Activated CD8-positive, alpha-beta memory T cell treated with anti-CD3 and anti-CD28 coated beads for 1 hour (primary cell): ENCODE data around the gene NMS.

Experiments used
- DNase-seq, 2 donors: peaks; one replicate each; pipeline ENCODE4 v3.0.0-alpha.2; 2020; ENCODE audit warnings: low read depth in 1 of 2; ENCODE audit errors: extremely low read depth in 1 of 2

Gene NMS

GRCh38 chr2:100483895-100484294, 13.6 kb downstream of the NMS start:
- DNase-seq, result no peak

DNA sequence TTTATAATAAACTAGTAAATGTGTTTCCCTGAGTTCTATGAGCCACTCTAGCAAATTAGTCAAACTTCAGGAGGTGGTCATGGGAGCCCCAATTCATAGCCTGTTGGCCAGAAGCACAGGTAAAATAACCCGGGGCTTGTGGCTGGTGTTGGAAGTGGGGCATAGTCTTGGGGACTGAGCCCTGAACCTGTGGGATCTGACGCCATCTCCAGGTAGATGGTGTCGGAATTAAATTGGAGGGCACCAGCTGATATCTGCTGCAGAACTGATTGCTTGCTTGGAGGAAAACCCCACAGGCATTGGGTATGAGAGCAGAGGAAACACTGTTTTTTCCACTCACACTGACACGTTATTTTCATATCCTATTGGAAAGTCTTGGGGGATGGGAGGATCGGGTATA, 14.1 kb downstream of the NMS start:
- DNase-seq, result no peak

GRCh38 chr2:100485396-100485795, 15.1 kb downstream of the NMS start:
- DNase-seq, result no peak

DNA sequence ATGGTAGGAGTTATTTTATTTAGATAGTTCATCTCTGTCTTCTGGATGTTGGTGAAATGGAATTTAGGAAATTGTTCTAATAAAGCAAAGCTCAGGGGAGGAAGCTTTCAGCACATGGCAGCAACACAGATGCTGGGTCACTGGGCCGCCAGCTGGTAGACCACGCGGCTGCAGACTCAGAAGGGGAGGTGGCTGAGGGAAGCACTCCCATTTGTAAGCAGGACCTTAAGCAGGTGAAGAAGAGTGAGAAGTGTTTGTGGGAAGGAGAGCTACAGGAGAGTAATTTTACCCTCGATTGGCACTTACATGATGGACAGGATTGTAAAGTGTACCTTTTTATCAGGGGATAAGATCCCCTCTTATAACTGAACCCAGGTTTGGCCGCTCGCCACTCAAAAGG, 24.4 kb downstream of the NMS start:
- no peak for DNase-seq

DNA sequence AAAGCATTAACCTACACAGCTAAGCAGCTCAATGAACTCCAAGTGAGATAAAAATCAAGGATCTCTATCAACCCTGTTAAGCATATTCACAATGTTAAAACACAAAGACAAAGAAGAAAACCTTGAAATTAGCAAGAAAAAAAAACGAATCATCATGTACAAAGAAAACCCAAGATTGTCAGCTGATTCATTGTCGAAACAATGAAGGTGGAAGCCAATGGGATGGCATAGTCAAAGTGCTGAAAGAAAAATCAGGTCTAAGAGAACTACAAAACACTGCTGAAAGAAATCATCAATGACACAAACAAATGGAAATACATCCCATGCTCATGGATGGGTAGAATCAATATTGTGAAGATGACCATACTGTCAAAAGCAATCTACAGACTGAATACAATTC, 32.5 kb downstream of the NMS start:
- DNase-seq, result no peak

DNA sequence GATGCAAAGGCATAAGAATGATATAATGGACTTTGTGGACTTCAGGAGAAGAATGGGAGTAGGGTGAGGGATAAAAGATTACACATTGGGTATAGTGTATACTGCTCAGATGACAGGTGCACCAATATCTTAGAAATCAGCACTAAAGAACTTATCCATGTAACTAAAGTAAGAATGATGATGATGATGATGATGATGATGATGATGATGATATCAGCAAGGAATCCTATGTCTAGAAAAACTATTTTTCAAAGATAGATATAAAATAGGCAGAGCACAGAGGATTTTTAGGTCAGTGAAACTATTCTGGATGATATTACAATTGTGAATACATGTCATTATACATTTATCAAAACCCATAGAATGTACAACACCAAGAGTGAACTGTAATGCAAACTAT, 34.3 kb downstream of the NMS start:
- no peak for DNase-seq

DNA sequence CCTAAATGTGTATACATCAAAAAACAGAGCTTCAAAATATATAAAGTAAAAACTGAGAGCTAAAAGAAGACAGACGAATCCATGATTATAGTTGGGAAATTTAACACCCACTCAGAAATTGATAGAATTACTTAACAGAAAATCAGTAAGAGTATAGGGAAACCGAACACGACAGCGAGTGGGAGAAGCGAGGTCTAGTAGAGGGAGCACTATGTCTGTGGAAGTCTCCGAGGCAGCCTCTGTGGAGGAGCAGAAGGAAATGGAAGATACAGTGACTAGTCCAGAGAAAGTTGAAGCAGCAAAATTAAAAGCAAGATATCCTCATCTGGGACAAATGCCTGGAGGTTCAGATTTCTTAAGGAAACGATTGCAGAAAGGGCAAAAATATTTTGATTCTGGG, 38.8 kb downstream of the NMS start:
- DNase-seq, result no peak

- no peak for DNase-seq
These were observed 43.4 kb downstream of the NMS start for GRCh38 chr2:100513650-100514049.

DNA sequence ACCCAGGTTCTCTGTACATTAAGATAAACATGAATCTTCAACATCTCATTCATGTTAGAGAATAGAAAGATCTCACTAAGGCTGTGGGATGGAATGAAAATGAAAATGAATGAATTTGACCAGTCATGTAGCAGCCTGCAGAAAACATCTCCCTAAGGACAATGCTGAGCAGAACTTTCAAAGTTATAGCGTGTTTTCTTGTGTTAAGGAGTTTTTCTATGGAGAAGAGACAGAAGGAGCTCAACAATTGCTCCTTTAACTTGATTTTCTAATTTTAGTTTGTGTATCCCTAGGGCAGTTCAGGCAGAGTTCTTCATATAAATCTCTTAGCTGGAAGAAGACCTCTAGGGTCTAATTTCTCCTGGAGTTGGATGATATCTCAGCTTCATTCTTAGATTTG, 47.3 kb downstream of the NMS start:
- no peak for DNase-seq

DNA sequence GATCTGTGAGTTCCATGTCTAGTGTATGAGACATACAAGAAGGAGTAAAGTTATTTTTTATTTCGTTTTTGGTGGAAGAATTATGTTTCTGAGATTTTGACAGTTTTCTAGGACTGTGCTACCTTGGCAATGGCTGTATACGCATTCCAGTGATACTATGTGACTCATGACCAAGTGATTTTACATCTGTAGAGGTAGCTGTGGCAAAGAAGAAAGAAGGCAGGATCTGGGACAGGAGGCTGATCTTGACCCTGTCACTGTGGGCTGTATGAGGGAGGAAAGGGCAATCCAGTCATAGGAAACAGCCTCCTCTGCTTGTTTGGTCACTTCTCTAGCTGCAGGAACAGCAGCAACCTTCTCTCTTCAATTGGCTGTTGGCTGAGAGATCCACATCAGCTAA, 48.5 kb downstream of the NMS start:
- no peak for DNase-seq

DNA sequence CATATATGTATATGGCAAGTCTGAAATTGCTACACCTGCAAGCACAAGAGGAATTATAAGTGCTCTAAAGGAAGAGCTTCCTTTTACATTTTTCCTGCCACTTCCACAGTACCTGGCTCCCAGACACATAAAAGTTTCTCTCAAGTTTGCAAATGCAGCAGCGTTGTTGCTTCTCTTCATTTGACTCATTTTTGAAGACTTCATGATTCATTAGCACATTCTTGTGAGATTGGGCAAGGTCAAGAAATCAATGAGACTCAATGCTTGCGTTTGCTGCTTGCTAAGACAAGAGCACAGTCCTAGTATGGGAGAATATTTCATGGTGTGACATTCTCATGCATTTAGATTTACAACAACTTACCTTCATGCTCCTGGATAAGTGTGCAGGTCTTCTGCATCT, 49.9 kb downstream of the NMS start:
- DNase-seq, result no peak

- no peak for DNase-seq
These were observed 52.1 kb downstream of the NMS start for GRCh38 chr2:100522430-100522829.

- no peak for DNase-seq
These were observed 54.0 kb downstream of the NMS start for GRCh38 chr2:100524331-100524730.

DNA sequence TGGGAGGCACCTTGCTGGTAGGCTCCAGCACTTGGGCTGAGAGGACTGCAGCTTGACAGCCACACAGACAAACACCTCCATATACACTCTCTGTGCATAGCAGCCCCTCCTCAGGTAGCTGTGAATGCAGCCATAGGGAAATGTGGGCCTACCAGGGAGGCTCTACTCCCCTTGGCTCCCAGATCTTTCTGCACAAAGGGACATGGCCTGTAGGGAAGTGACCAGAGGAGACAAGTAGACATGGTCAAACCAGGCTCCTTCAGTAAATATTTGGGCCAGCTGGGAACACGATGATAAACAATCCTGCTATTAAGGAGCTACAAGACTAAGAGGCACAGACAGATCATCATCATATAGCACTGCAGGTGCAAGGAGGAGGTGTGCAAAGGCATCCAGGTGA, 56.6 kb downstream of the NMS start:
- DNase-seq, result no peak

- DNase-seq, result no peak
These were observed 57.2 kb downstream of the NMS start for GRCh38 chr2:100527440-100528015.

DNA sequence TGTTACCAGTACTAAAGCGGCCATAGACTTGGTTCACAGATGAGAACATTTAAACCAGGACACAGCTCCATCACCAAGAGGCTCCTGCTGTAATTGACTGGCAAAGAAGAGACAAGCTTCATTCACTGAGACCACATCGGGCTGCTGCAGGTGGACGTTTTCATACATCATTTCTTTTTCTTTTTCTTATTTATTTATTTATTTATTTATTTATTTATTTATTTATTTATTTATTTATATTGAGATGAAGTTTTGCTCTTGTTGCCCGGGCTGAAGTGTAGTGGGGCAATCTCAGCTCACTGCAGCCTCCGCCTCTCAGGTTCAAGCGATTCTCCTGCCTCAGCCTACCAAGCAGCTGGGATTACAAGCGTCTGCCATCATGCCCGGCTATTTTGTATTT, 58.9 kb downstream of the NMS start:
- no peak for DNase-seq

- DNase-seq, result no peak
These were observed 59.6 kb downstream of the NMS start for GRCh38 chr2:100529900-100530299.
